Ishikawa (cell line): Measurements from ENCODE around the gene TWF1.

Experiments used
- CEBPB ChIP-seq: IDR thresholded peaks from 2 replicates; pipeline ENCODE4 v1.6.1; 2012
- CREB1 ChIP-seq: IDR thresholded peaks from 2 replicates; pipeline ENCODE4 v1.6.1; 2012; ENCODE audit warnings: low read depth
- EGR1 ChIP-seq: IDR thresholded peaks from 2 replicates; pipeline ENCODE4 v1.6.1; 2012
- EP300 ChIP-seq: IDR thresholded peaks from 2 replicates; pipeline ENCODE4 v1.6.1; 2012; ENCODE audit warnings: borderline replicate concordance
- FOXM1 ChIP-seq: IDR thresholded peaks from 2 replicates; pipeline ENCODE4 v1.6.1; 2012; ENCODE audit warnings: low read depth, borderline replicate concordance
- MAX ChIP-seq: IDR thresholded peaks from 2 replicates; pipeline ENCODE4 v1.6.1; 2012
- NFIC ChIP-seq: IDR thresholded peaks from 2 replicates; pipeline ENCODE4 v1.6.1; 2012
- RAD21 ChIP-seq: IDR thresholded peaks from 2 replicates; pipeline ENCODE4 v1.6.1; 2012; ENCODE audit warnings: low read depth
- REST ChIP-seq: IDR thresholded peaks from 2 replicates; pipeline ENCODE4 v1.6.1; 2012; ENCODE audit warnings: low read depth, mild to moderate bottlenecking
- TAF1 ChIP-seq: IDR thresholded peaks from 2 replicates; pipeline ENCODE4 v1.6.1; 2012; ENCODE audit warnings: low read depth, mild to moderate bottlenecking
- TCF12 ChIP-seq: IDR thresholded peaks from 2 replicates; pipeline ENCODE4 v1.6.1; 2012; ENCODE audit warnings: low read depth
- TEAD4 ChIP-seq: IDR thresholded peaks from 2 replicates; pipeline ENCODE4 v1.6.1; 2012
- USF1 ChIP-seq: IDR thresholded peaks from 2 replicates; pipeline ENCODE4 v1.6.1; 2012
- YY1 ChIP-seq: IDR thresholded peaks from 2 replicates; pipeline ENCODE4 v1.6.1; 2012; ENCODE audit warnings: low read depth
- ZBTB7A ChIP-seq: IDR thresholded peaks from 2 replicates; pipeline ENCODE4 v1.6.1; 2012; ENCODE audit warnings: low read depth

The TWF1 gene

GRCh38 chr12:43835264-43835655 lies 29.1 kb upstream of the TWF1 start:
- TF ChIP-seq EP300 (no peak), EGR1 (no peak), NFIC (no peak)

GRCh38 chr12:43832463-43833168 lies 26.5 kb upstream of the TWF1 start:
- TF ChIP-seq EGR1 (no peak), EP300 (no peak), TCF12 (no peak), YY1 (no peak), REST (peak; percentile 64), ZBTB7A (no peak), TEAD4 (no peak), NFIC (no peak)

- TF ChIP-seq TAF1 (no peak), USF1 (no peak), MAX (no peak), CEBPB (no peak), ZBTB7A (no peak), YY1 (no peak)
Measured at GRCh38 chr12:43827093-43827492, 21.0 kb upstream of the TWF1 start.

- TF ChIP-seq MAX: no peak
Measured at GRCh38 chr12:43826681-43827080, 20.6 kb upstream of the TWF1 start.

GRCh38 chr12:43824207-43824775 lies 18.2 kb upstream of the TWF1 start:
- TF ChIP-seq TCF12: no peak
- no peak for TF ChIP-seq REST
- TF ChIP-seq MAX: no peak
- TF ChIP-seq ZBTB7A: no peak
- no peak for TF ChIP-seq NFIC
- no peak for TF ChIP-seq YY1
- TF ChIP-seq TEAD4: no peak

GRCh38 chr12:43816168-43816567 lies 10.1 kb upstream of the TWF1 start:
- TF ChIP-seq EGR1: no peak
- TF ChIP-seq FOXM1: no peak
- TF ChIP-seq CEBPB: no peak
- TF ChIP-seq USF1: no peak
- no peak for TF ChIP-seq REST
- no peak for TF ChIP-seq NFIC
- no peak for TF ChIP-seq TCF12
- no peak for TF ChIP-seq RAD21
- TF ChIP-seq EP300: no peak
- TF ChIP-seq TAF1: no peak
- TF ChIP-seq TEAD4: no peak
- TF ChIP-seq ZBTB7A: no peak
- no peak for TF ChIP-seq MAX
- TF ChIP-seq YY1: no peak
- no peak for TF ChIP-seq CREB1
